Measurements from ENCODE around the gene TNNT1. TPM values are rescaled to one million over a fixed set of nuclear protein-coding genes. Genes with fewer than 3 reads are reported as not detected.

Gene TNNT1
- total RNA-seq, 1 experiment from 2014 or later: 116 TPM

DNA sequence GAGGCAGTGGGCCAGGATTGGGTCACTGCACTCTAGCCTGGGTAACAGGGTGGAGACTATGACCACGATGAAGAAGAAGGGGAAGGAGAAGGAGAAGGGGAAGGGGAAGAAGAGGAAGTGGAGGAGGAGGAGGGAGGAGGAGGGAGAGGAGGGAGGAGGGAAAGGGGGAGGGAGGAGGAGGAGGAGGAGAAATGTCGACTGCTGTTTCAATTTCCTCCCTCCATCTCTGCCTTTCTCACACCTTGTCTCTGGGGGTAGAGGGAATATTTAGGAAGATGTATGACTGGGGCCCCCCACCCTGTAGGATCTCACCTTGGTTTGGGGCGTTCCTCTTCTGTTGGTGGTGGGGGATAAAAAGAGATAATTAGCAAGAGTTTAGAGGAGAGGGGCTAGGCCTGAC, 3.8 kb downstream of the TNNT1 start:
- no peaks in the 10 kb centered on the region for H3K27me3 ChIP-seq (ENCODE audit: control insufficient read depth, insufficient read depth, low read length)
- TF ChIP-seq POLR2AphosphoS5 (IDR thresholded peaks at IDR 0.05; ENCODE audit: low read depth, low read length): no peak
- TF ChIP-seq, protein P1, sequence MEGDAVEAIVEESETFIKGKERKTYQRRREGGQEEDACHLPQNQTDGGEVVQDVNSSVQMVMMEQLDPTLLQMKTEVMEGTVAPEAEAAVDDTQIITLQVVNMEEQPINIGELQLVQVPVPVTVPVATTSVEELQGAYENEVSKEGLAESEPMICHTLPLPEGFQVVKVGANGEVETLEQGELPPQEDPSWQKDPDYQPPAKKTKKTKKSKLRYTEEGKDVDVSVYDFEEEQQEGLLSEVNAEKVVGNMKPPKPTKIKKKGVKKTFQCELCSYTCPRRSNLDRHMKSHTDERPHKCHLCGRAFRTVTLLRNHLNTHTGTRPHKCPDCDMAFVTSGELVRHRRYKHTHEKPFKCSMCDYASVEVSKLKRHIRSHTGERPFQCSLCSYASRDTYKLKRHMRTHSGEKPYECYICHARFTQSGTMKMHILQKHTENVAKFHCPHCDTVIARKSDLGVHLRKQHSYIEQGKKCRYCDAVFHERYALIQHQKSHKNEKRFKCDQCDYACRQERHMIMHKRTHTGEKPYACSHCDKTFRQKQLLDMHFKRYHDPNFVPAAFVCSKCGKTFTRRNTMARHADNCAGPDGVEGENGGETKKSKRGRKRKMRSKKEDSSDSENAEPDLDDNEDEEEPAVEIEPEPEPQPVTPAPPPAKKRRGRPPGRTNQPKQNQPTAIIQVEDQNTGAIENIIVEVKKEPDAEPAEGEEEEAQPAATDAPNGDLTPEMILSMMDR (IDR thresholded peaks at IDR 0.05): no peak
- TF ChIP-seq REST (IDR thresholded peaks at IDR 0.05; ENCODE audit: insufficient read depth in 1 of 2, low read depth in 2 of 2, low read length in 1 of 2): no peak
- no peak for TF ChIP-seq SIN3A (IDR thresholded peaks at IDR 0.05; ENCODE audit: borderline replicate concordance, insufficient read depth, low read depth, low read length)
- no peak for TF ChIP-seq TCF7L2 (IDR thresholded peaks at IDR 0.05; ENCODE audit: low read depth, low read length)
- ChIA-PET CTCF (interaction anchor here (0.7 kb wide), 1 partner anchor 258 kb away, joined by 5 read pairs; no protein-coding TSS in a partner anchor), POLR2A (interaction anchor here (0.6 kb wide), 1 partner anchor 64 kb away, joined by 11 read pairs; the partner anchor contains the start of gene PTPRH)
- no peak overlapping the region for H3K27ac ChIP-seq (ENCODE audit: low read length)
- H3K4me3 ChIP-seq (ENCODE audit: low read depth in 2 of 2, low read length in 2 of 2): no peak overlapping the region; a peak in 1 of 4 replicates
- no TSS peak for BruUV-seq (replicated peaks)
- no peak for DNase-seq (ENCODE audit: low read depth, low spot score)
- ATAC-seq: no peak
- intact Hi-C loops (cut with micrococcal nuclease; ENCODE audit: unreplicated experiment) (loop anchor here (10.0 kb wide), 1 partner anchor 280 kb away; no protein-coding TSS in a partner anchor), in situ Hi-C loops (cut with HindIII; ENCODE audit: low pct_unique_long_range_greater_than_20kb, low sequenced_read_pairs) (no loop called here)
- H3K36me3 ChIP-seq (ENCODE audit: control insufficient read depth, insufficient read depth, low read length): no peaks in the 10 kb centered on the region
- no peaks in the 10 kb centered on the region for H3K9me3 ChIP-seq (ENCODE audit: control insufficient read depth, insufficient read depth, low read depth, low read length)
- H3K4me1 ChIP-seq (ENCODE audit: control insufficient read depth, insufficient read depth, low read length): peaks cover 17% of the 10 kb centered on the region; the same call in 1 of the 2 replicates

- DNase-seq (ENCODE audit: low read depth, low spot score): no peak
- TF ChIP-seq REST (IDR thresholded peaks at IDR 0.05; ENCODE audit: insufficient read depth in 1 of 2, low read depth in 2 of 2, low read length in 1 of 2) (no peak), SIN3A (IDR thresholded peaks at IDR 0.05; ENCODE audit: borderline replicate concordance, insufficient read depth, low read depth, low read length) (no peak), TCF7L2 (IDR thresholded peaks at IDR 0.05; ENCODE audit: low read depth, low read length) (no peak), POLR2AphosphoS5 (IDR thresholded peaks at IDR 0.05; ENCODE audit: low read depth, low read length) (no peak)
- TF ChIP-seq, protein P1 (IDR thresholded peaks at IDR 0.05): no peak
- CTCF ChIA-PET: interaction anchor here (0.6 to 1.5 kb wide), 11 partner anchors 14 to 495 kb away, joined by 3 to 9 read pairs (median 4); partner anchors contain the start of gene DNAAF3
- H3K4me1 ChIP-seq (ENCODE audit: control insufficient read depth, insufficient read depth, low read length): 0 out of 2 replicates have a peak, but pooled peaks cover 4% of the 10 kb centered on the region
- no peaks in the 10 kb centered on the region for H3K27me3 ChIP-seq (ENCODE audit: control insufficient read depth, insufficient read depth, low read length)
- no peak overlapping the region for H3K27ac ChIP-seq (ENCODE audit: low read length)
- in situ Hi-C loops (cut with HindIII; ENCODE audit: low pct_unique_long_range_greater_than_20kb, low sequenced_read_pairs): no loop called here
- POLR2A ChIA-PET: interaction anchor here (0.6 to 0.7 kb wide), 2 partner anchors 72 to 1010 kb away, joined by 7 to 11 read pairs; no protein-coding TSS in a partner anchor
- H3K4me3 ChIP-seq (ENCODE audit: low read depth in 2 of 2, low read length in 2 of 2): 0 out of 4 replicates have a peak overlapping the region, but pooled peaks of 1 of the 2 experiments have one; percentile 4
- intact Hi-C loops (cut with micrococcal nuclease; ENCODE audit: unreplicated experiment): loop anchor here (10.0 kb wide), 1 partner anchor 283 kb away; no protein-coding TSS in a partner anchor
- BruUV-seq (replicated peaks): no TSS peak
- H3K36me3 ChIP-seq (ENCODE audit: control insufficient read depth, insufficient read depth, low read length): no peaks in the 10 kb centered on the region
- no peaks in the 10 kb centered on the region for H3K9me3 ChIP-seq (ENCODE audit: control insufficient read depth, insufficient read depth, low read depth, low read length)
- no peak for ATAC-seq
Measured at GRCh38 chr19:55141696-55142095, 7.3 kb downstream of the TNNT1 start.
